Measurements from ENCODE around the gene OR52N5. TPM values are rescaled to one million over a fixed set of nuclear protein-coding genes. Genes with fewer than 3 reads are reported as not detected.

The OR52N5 gene
- total and polyA plus RNA-seq, 2 donors (not counting 3 experiments of a cell fraction or from before 2014, with no cell fraction given): not detected

GRCh38 chr11:5807580-5807979 lies 24.4 kb upstream of the OR52N5 start:
- TF ChIP-seq MAX (IDR thresholded peaks at IDR 0.05; ENCODE audit: insufficient read depth, insufficient read length) (no peak), CTCF (IDR thresholded peaks at IDR 0.05; ENCODE audit: extremely low read depth in 1 of 2, insufficient read depth in 1 of 2, low read depth in 1 of 2, low read length in 2 of 2) (no peak), EZH2 (IDR thresholded peaks at IDR 0.05; ENCODE audit: borderline replicate concordance, low read depth, low read length, severe bottlenecking) (no peak), MYC (IDR thresholded peaks at IDR 0.05; ENCODE audit: low read depth, low read length) (no peak), JUN (IDR thresholded peaks at IDR 0.05; ENCODE audit: borderline replicate concordance, insufficient read depth, insufficient read length, low read depth) (no peak), POLR2AphosphoS5 (IDR thresholded peaks at IDR 0.05; ENCODE audit: insufficient read depth, low read depth, low read length) (no peak)
- H3K4me1 ChIP-seq (ENCODE audit: control insufficient read depth, extremely low read depth, insufficient read depth, low read length): peaks cover 7% of the 10 kb centered on the region
- H3K36me3 ChIP-seq (ENCODE audit: control insufficient read depth in 2 of 2, extremely low read depth in 1 of 2, insufficient read depth in 2 of 2, low read length in 2 of 2): no peaks in the 10 kb centered on the region
- H3K27me3 ChIP-seq (ENCODE audit: control insufficient read depth in 2 of 2, insufficient read depth in 2 of 2, low read length in 2 of 2): peaks cover 0 to 3% of the 10 kb centered on the region in 2 experiments
- FAIRE-seq (no peak), DNase-seq (ENCODE audit: low read depth, low spot score) (no peak)
- H3K4me3 ChIP-seq (replicated peaks in 1 of 3; ENCODE audit: insufficient read depth in 1 of 3, low read depth in 1 of 3, low read length in 3 of 3): no peak overlapping the region
- no peak overlapping the region for H3K4me2 ChIP-seq (ENCODE audit: insufficient read depth, low read length)
- H3K27ac ChIP-seq (ENCODE audit: insufficient read depth, low read depth, low read length): no peak overlapping the region
- no peaks in the 10 kb centered on the region for H3K9me1 ChIP-seq (replicated peaks; ENCODE audit: control insufficient read depth, extremely low read depth, insufficient read depth, low read length)
- no peaks in the 10 kb centered on the region for H4K20me1 ChIP-seq (replicated peaks; ENCODE audit: control insufficient read depth, extremely low read depth, insufficient read depth, low read length)
- intact Hi-C loops (cut with micrococcal nuclease) (no loop called here), dilution Hi-C loops (cut with MboI; ENCODE audit: extremely low pct_ligation_motif_present, low sequenced_read_pairs) (no loop called here)
- POLR2A ChIA-PET: no interaction called here
- no peak overlapping the region for H3K9ac ChIP-seq (replicated peaks; ENCODE audit: extremely low read depth, insufficient read depth, low read length)
- no peaks in the 10 kb centered on the region for H3K79me2 ChIP-seq (ENCODE audit: control insufficient read depth, insufficient read depth, low read length)
- CTCF ChIA-PET: interaction anchor here (1.2 to 2.2 kb wide), 4 partner anchors 84 to 683 kb away, joined by 4 to 35 read pairs (median 6); no protein-coding TSS in a partner anchor
- H3K9me3 ChIP-seq (replicated peaks; ENCODE audit: control insufficient read depth, insufficient read depth, low read length): no peaks in the 10 kb centered on the region
- no TSS peak for BruUV-seq (replicated peaks)
- no peak overlapping the region for H2AFZ ChIP-seq (ENCODE audit: low read depth, low read length)
